Right kidney (tissue), 1 donor: ENCODE data around the gene CLNK.

Experiments used
- DNase-seq: peaks from one replicate; pipeline ENCODE4 v3.0.0-alpha.2; 2016

CLNK gene

DNA sequence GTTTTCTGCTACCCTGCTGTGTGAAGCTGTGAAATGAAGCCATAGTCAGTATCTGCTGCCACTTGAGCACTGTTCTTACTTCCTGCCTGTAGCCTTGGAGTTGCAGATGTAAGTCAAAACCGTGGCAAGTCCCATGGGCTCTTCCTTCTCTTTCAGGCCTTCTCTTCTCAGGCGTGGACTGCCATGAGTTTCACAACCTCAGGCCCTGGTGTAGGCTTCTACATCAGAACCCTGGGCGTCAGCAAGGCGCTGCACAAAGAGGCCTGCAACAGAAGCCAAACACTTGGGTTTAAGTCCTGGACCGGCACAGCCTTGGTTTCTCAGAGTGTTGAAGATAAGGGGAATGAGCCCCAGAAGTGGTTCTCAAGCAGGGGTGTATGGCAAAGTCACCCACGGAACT, 229.8 kb downstream of the CLNK start:
- no peak for DNase-seq

DNA sequence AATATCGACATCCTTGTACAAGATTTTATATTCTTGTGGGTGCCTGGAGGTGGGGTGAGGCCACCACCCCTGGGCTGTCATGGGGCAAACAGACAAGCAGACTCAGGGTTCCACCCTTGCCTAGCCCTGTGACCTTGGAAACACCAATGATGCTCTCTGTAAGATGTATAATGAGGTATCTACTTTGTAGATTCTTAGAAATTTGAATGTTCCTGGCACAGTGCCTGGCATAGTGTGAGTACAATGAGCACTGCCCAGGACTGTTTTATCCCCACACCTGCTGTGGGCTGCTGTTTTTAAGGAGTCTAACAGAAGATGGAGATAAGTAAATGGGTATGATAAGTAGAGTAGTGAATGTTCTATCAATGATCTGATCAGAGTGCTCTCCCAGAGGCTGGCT, 230.4 kb downstream of the CLNK start:
- DNase-seq, result no peak

DNA sequence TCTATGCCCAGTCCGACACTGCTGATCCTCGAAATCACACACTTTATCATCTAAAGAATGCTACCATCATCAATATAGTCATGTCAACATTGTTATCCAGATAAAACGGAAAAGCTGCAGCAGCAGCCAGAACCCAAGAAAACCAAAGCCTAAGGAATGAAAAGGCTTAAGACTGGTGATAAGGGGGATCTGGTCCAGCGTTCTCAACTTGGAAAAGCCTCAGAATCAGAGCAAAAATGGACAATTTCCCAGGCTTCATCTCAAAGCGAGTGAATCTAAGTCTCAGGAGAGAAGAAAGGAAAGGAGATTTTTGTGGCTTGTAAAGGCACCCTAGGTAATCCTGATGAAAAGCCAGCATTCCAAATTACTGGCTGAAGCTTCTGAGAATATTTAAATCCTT, 235.6 kb downstream of the CLNK start:
- no peak for DNase-seq

DNA sequence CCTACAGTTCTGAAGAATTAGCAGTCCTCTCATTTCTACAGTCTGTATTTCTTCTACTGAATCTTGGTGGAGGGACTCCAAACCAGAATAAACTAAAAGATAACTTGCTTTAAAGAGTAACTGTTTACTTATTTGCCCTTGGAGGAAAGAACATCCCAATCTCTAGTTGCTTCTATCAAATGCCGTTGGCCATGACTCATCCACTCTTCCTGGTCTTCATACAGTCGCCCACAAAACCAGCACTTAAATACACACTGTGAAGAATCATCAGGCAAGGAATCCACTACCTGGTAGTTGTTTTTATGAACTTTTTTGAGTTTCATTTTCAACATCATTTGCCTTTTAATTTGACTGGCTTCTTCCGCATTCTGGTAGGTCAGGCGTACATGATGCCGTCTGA, 241.6 kb downstream of the CLNK start:
- no peak for DNase-seq

DNA sequence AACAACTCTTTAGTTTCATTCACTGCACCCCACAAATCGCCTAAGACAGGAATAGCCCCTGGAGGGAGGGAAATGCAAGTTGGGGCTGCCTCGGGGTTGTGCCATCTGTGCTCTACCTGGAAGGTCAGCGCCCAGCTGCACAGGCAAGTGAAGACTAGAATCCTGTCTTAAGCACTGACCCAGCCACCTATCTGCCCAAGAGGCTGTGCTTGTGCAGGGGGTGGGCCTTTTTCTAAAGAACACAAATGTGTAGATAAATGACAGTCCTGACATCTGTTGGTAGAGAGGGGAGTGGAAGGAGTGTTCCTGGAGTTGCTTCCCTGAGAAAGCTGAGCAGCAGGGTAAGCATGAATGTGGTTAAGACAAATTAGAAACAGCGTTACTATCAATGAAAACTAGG, 243.1 kb downstream of the CLNK start:
- DNase-seq, result no peak

DNA sequence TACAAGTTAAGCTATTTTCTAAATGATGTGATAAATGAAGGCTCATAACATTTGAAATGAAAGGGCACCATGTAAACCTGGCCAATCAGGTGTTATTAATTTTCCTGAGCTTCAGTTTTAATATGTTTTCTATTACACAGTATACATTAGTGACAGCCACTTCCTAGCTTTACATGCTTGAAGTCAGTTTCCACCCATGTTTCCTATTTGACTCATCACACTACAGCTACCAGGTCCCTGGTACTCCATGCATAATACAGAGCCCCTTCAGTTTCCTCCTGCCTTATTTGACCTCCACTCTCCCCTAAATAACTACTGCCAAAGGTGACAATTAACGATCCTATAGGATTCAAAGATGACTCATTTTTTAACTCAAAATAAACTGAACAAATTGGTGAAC, 245.6 kb downstream of the CLNK start:
- no peak for DNase-seq

DNA sequence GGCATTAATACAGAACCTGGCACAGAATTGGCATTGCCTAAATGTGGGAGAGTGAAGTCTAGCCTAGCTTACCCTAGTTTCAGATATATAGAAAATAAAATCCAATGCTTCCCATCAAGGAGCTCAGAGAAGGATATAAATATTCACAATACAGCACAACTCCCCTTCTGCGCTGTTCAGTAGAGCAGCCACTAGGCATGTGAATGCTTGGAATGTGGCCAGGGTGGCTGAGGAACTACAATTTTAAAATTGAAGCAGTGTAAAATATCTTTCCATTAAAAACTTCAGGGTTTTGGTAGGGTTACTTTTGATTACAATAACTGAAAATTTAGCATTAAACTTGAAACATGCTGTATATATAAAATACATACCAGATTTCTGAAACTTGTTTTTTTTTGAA, 246.8 kb downstream of the CLNK start:
- DNase-seq, result no peak
